HAP-1 (cell line): Measurements from ENCODE around the gene PSMC4.
A peak's percentile ranks its signal among the peaks of the same experiment; 100 is the strongest.
"Not testable (repeated sequence)": the region's sequence is repeated elsewhere in the genome, so short reads cannot be mapped to it uniquely, and the experiment has no call there.

Experiments
- DNase-seq, 2 experiments: peaks; one replicate each; pipeline ENCODE4 v3.0.0-alpha.2; 2016 to 2020; ENCODE audit warnings: low spot score in 2 of 2
- H3K27me3 ChIP-seq: fragments of 250-450 bp; sonication (Bioruptor Pico); 2 replicates; pipeline ENCODE4 v1.5.1; 2020; ENCODE audit warnings: low read depth, mild to moderate bottlenecking, moderate library complexity
- H3K36me3 ChIP-seq: fragments of 250-450 bp; sonication (Bioruptor Pico); replicated peaks from 2 replicates; pipeline ENCODE4 v1.5.1; 2020; ENCODE audit warnings: mild to moderate bottlenecking
- H3K4me1 ChIP-seq: fragments of 250-450 bp; sonication (Bioruptor Pico); 2 replicates; pipeline ENCODE4 v1.5.1; 2020; ENCODE audit warnings: mild to moderate bottlenecking
- H3K4me3 ChIP-seq: fragments of 250-450 bp; sonication (Bioruptor Pico); 2 replicates; pipeline ENCODE4 v1.5.1; 2020; ENCODE audit warnings: mild to moderate bottlenecking, moderate library complexity
- H3K9me3 ChIP-seq: fragments of 250-450 bp; sonication (Bioruptor Pico); 2 replicates; pipeline ENCODE4 v1.5.1; 2020; ENCODE audit warnings: mild to moderate bottlenecking, moderate library complexity
- in situ Hi-C: fragments of 300-500 bp; cut with MboI; formaldehyde crosslinking; loops from 3 replicates; pipeline ENCODE4 v1.14.3; 2020; ENCODE audit warnings: low sequenced_read_pairs, inconsistent platforms, mixed read lengths

The PSMC4 gene

DNA sequence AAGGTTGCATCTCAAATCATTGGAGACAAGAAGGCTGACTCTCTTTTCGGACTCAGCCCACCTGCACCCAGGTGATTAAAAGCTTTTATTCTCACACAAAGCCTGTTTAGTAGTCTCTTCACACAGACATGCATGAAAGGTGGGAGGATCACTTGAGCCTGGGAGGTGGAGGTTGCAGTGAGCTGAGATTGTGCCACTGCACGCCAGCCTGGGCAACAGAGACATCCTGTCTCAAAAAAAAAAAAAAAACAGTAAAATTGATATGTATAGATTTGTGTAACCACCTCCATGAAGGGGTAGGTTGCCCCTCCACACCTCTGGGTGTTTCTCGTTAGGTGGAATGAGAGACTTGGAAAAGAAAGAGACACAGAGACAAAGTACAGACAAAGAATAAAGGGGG lies 12.0 kb upstream of the PSMC4 start:
- peaks cover 21% of the 10 kb centered on the region for H3K4me1 ChIP-seq

DNA sequence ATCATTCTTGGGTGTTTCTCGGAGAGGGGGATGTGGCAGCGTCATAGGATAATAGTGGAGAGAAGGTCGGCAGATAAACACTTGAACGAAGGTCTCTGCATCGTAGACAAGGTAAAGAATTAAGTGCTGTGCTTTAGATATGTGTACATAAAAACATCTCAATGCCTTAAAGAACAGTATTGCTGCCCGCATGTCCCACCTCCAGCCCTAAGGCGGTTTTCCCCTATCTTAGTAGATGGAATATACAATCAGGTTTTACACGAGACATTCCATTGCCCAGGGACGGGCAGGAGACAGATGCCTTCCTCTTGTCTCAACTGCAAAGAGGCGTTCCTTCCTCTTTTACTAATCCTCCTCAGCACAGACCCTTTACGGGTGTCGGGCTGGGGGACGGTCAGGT lies 11.6 kb upstream of the PSMC4 start:
- DNase-seq, H3K27me3 ChIP-seq, H3K36me3 ChIP-seq, in situ Hi-C loops, H3K4me3 ChIP-seq, H3K9me3 ChIP-seq: not testable (repeated sequence)
- peaks cover 21% of the 10 kb centered on the region for H3K4me1 ChIP-seq

More for the DNA sequence above, 12.0 kb upstream of the PSMC4 start:
- H3K36me3 ChIP-seq, H3K27me3 ChIP-seq, H3K9me3 ChIP-seq, in situ Hi-C loops, DNase-seq, H3K4me3 ChIP-seq: not testable (repeated sequence)

DNA sequence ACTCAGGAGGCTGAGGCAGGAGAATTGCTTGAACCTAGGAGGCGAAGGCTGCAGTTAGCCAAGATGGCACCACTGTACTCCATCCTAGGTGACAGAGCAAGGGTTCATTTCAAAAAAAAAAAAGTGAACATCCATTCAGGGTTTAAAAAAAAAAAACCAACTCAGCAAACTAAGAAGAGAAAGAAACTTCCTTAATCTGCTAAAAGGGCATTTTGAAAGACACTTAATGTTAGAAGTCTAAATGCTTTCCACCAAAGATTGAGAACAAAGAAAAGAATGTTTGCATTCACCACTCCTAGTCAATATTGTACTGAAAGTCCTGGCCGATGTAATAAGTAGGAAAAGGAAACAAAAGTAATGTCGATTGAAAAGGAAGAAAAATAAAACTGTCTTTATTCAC lies 7.1 kb upstream of the PSMC4 start:
- Histone ChIP-seq H3K4me1 (peaks cover 21% of the 10 kb centered on the region), H3K27me3 (no peaks in the 10 kb centered on the region), H3K4me3 (no peak overlapping the region), H3K9me3 (no peaks in the 10 kb centered on the region), H3K36me3 (no peaks in the 10 kb centered on the region)
- in situ Hi-C loops = no loop called here
- DNase-seq = peak in 1 of 2 experiments; percentile 55

DNA sequence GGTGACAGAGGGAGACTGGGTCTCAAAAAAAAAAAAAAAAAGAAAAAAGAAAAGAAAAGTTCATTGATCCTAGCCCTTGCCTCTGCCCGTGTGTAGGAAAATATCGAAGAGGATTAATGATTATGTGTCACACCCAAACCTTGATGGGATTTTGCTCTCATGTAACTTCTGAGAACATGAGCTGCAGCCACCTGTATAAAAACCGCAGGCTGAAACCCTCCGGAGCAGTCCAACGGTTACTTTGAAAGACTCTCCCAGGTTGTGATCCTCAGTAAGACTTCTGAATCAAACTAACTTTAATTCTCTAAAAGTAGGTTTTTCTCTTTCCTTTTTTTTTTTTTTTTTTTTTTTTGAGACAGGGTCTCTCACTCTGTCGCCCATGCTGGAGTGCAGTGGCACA lies 4.3 kb upstream of the PSMC4 start:
- Histone ChIP-seq H3K36me3 (peaks cover 5% of the 10 kb centered on the region; the same call in 1 of the 2 replicates), H3K4me3 (no peak overlapping the region), H3K9me3 (no peaks in the 10 kb centered on the region), H3K4me1 (peaks cover 8% of the 10 kb centered on the region), H3K27me3 (no peaks in the 10 kb centered on the region)
- in situ Hi-C loops = no loop called here
- DNase-seq = no peak

DNA sequence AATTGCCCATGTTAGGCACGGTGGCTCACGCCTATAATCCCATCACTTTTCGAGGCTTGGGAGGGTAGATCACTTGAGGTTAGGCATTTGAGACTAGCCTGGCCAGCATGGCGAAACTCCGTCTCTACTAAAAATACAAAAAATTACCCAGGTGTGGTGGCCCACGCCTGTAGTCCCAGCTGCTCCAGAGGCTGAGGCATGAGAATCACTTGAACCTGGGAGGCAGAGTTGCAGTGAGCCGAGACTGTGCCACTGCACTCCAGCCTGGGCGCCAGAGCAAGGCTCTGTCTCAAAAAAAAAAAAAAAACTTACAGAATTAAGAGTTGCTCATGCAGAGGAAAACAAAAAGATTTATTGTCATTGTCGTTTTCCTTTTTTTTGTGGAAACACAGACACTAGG lies 3.4 kb upstream of the PSMC4 start:
- H3K4me3 ChIP-seq = no peak overlapping the region
- H3K9me3 ChIP-seq = no peaks in the 10 kb centered on the region
- in situ Hi-C loops = no loop called here
- DNase-seq = no peak
- no peaks in the 10 kb centered on the region for H3K27me3 ChIP-seq
- peaks cover 12% of the 10 kb centered on the region for H3K4me1 ChIP-seq
- peaks cover 11% of the 10 kb centered on the region for H3K36me3 ChIP-seq

DNA sequence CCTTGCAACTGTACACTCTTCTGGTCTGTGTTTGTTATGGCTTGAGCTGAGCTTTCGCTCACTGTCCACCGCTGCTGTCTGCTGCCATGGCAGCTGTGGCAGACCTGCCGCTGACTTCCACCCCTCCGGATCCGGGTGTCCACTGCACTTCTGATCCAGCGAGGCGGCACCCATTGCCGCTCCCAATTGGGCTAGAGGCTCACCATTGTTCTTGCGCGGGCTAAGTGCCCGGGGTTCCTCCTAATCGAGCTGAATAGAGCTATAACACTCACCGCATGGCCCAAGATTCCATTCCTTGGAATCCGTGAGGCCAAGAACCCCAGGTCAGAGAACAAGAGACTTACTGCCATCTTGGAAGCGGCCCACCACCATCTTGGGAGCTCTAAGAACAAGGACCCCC lies 2.2 kb upstream of the PSMC4 start:
- Histone ChIP-seq H3K4me1 (peaks cover 8% of the 10 kb centered on the region), H3K27me3 (no peaks in the 10 kb centered on the region), H3K36me3 (peaks cover 22% of the 10 kb centered on the region), H3K9me3 (no peaks in the 10 kb centered on the region), H3K4me3 (no peak overlapping the region)
- in situ Hi-C loops = no loop called here
- no peak for DNase-seq

DNA sequence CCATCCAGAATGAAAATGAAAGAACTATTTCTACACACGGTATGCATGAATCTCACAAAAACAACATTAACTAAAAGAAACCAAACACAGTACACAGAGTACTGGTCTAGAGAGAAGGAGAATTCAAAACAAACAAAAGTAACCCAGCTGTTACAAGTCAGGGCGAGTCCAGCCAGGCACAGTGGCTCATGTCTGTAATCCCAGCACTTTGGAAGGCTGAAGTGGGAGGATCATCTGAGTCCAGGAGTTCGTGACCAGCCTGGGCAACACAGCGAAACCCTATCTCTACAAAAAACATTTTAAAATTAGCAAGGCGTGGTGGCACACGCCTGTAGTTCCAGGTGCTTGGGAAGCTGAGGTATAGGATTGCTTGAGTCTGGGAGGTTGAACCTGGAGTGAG lies 1.7 kb upstream of the PSMC4 start:
- H3K27me3 ChIP-seq = no peaks in the 10 kb centered on the region
- H3K4me3 ChIP-seq = no peak overlapping the region
- in situ Hi-C loops = no loop called here
- peaks cover 26% of the 10 kb centered on the region for H3K36me3 ChIP-seq
- no peaks in the 10 kb centered on the region for H3K9me3 ChIP-seq
- peaks cover 8% of the 10 kb centered on the region for H3K4me1 ChIP-seq
- DNase-seq = no peak

DNA sequence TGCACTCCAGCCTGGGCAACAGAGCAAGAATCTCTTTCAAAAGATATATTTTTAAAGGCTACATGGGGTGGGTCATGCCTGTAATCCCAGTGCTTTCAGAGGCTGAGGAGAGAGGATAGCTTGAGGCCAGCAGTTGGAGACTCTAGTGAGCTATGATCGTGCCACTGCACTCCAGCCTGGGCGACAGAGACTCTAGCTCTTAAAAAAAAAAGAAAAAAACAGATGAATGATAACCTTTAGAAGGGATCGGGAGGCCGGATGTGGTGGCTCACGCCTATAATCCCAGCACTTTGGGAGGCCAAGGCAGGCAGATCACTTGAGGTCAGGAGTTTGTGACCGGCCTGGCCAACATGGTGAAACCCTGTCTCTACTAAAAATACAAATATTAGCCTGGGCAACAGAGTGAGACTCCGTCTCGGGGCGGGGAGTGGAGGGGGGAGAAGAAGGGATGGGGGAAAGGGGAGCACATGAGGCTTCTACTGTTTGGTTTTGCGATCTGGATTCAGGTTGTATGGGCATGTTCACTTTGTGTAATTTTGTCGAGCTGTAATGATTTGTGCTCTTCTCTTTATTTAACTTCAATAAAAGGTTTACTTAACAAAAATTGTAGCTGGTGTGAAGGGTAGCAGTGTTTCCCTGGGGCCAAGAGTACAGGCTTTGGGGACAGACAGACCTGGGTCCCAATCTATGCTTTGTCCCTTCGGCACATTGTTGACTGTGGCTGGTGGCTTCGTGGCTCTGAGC lies 1.1 kb upstream of the PSMC4 start:
- peaks cover 32% of the 10 kb centered on the region for H3K36me3 ChIP-seq
- H3K4me1 ChIP-seq = peaks cover 8% of the 10 kb centered on the region
- no peaks in the 10 kb centered on the region for H3K9me3 ChIP-seq
- H3K27me3 ChIP-seq = no peaks in the 10 kb centered on the region
- DNase-seq = no peak
- in situ Hi-C loops = no loop called here
- H3K4me3 ChIP-seq = peak overlapping the region; percentile 83

DNA sequence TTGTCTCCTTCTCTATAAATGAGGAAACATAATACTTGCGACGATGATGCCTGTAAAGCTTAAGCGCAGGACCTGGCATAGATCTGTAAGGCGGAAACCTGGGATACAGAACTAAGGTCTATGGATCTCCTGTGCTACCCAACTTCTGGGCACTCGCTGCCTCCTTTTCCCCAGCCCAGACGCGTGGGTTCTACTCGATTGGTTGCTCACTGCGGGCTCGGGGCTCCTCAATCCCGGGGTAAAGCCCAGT lies 615 bp upstream of the PSMC4 start:
- Histone ChIP-seq H3K4me3 (peak overlapping the region; percentile 83), H3K4me1 (peaks cover 8% of the 10 kb centered on the region), H3K36me3 (peaks cover 37% of the 10 kb centered on the region), H3K9me3 (no peaks in the 10 kb centered on the region), H3K27me3 (no peaks in the 10 kb centered on the region)
- DNase-seq = peak in 1 of 2 experiments; percentile 33
- in situ Hi-C loops = no loop called here

DNA sequence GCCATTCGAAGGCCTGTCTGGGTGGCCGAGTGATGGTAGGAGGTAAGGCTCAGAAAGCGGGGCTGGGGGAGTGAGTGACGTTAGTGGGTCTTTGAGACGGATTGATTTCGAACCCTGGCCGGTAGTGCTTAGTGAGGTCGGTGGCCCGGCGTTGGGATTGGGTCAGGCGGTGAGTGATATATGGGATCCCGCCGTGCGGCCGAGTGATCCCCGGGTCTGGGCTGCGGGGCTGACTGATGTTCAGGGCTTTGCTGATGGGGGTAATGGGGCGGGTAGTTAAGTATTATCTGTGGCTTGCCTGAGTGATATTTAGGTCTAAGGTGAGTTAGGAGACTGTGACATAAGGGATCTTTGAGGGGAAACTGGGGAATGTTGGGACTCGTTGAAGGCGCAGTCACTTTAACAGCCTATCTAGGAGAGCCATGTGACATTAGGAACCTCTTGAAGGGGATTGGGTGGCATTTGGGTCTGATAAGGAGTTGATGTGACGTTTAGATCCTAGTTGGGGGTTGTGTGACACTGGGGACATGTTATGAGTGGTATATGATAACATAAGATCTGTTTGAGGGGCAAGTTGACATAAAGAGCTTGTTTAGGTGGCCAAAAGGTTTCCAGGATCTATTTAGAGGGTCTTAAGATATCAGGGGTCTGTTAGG lies 543 bp downstream of the PSMC4 start:
- H3K4me1 ChIP-seq = peaks cover 8% of the 10 kb centered on the region
- in situ Hi-C loops = no loop called here
- DNase-seq = no peak

DNA sequence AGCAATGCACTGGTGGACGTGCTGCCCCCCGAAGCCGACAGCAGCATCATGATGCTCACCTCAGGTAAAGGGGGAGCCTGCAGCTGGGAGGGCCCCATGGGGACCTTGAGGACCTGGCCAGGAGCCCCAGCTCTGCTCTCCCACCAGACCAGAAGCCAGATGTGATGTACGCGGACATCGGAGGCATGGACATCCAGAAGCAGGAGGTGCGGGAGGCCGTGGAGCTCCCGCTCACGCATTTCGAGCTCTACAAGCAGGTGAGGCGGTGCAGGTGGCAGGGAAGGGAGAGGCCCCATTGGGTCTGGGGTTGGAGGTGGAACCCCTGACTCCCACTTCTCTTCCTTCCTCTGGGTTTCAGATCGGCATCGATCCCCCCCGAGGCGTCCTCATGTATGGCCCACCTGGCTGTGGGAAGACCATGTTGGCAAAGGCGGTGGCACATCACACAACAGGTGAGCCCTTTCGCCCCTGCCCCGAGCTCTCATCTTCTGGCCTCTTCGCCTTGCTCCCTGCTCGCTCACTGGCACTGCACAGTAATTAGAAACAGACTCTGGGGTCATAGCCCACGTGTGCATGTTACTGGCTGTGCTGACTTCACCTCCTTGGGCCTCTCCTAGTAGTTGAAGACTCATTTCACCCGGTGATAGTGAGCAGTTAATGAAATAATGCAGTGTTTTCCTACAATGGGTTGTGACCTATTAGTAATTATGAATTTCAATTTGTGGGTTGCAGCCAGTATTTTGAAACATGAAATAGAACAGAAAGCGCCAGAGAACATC lies 3.6 kb downstream of the PSMC4 start:
- no peaks in the 10 kb centered on the region for H3K27me3 ChIP-seq
- H3K9me3 ChIP-seq = no peaks in the 10 kb centered on the region
- H3K4me1 ChIP-seq = peaks cover 8% of the 10 kb centered on the region
- in situ Hi-C loops = no loop called here
- H3K4me3 ChIP-seq = no peak overlapping the region
- no peak for DNase-seq
- H3K36me3 ChIP-seq = peaks cover 67% of the 10 kb centered on the region

More for the DNA sequence above, 543 bp downstream of the PSMC4 start:
- peaks cover 43% of the 10 kb centered on the region for H3K36me3 ChIP-seq
- peak overlapping the region; percentile 83 for H3K4me3 ChIP-seq
- H3K27me3 ChIP-seq = no peaks in the 10 kb centered on the region
- no peaks in the 10 kb centered on the region for H3K9me3 ChIP-seq

DNA sequence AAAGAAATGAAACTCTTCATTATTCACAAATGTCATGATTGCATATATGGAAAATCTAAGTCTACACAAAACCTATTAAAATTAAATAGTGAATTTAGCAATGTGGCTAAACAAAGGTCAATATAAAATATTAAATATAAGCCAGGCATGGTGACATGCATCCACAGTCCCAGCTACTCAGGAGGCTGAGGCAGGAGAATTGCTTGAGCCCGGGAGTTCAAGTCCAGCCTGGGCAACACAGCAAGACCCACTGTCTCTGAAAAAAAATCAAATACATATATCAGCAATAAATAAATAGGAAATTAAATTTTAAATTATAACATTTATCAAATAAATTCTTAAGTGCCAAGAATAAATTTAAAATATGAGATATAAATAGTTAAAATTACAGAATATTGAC lies 11.9 kb downstream of the PSMC4 start:
- Histone ChIP-seq H3K36me3 (peaks cover 54% of the 10 kb centered on the region), H3K4me1 (no peaks in the 10 kb centered on the region), H3K4me3 (no peak overlapping the region), H3K27me3 (no peaks in the 10 kb centered on the region), H3K9me3 (peaks cover 6% of the 10 kb centered on the region)
- DNase-seq = no peak
- in situ Hi-C loops = no loop called here

DNA sequence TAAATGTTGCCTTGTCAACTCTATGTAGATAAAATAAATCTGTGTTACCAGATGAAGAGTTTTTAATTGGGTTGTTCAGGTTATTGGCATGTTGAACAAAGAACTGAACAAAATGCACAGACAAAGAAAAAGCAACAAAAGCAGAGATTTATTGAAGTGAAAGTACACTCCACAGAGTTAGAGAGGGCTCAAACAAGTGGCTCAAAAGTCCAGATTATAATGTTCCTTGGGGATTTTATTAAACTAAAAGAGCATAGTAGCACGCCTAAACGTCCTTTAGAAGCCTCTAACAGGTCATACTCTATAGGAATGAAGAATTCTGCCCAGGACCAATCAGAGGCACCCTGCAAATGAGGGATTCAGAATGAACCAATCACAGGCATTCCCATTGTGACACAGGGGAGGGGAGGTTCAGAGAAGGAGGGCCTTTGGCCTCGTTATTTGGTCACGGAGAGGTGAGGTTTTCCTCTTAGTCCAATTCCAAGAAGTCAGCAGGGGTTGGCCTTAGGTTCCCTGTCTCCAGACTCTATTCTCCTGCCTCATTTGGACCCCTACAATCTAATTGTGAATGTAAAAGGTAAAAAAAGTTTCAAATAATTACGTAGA lies 12.8 kb downstream of the PSMC4 start:
- Histone ChIP-seq H3K36me3 (peaks cover 47% of the 10 kb centered on the region), H3K4me1 (no peaks in the 10 kb centered on the region), H3K9me3 (peaks cover 6% of the 10 kb centered on the region), H3K27me3 (no peaks in the 10 kb centered on the region), H3K4me3 (no peak overlapping the region)
- in situ Hi-C loops = no loop called here
- DNase-seq = no peak

DNA sequence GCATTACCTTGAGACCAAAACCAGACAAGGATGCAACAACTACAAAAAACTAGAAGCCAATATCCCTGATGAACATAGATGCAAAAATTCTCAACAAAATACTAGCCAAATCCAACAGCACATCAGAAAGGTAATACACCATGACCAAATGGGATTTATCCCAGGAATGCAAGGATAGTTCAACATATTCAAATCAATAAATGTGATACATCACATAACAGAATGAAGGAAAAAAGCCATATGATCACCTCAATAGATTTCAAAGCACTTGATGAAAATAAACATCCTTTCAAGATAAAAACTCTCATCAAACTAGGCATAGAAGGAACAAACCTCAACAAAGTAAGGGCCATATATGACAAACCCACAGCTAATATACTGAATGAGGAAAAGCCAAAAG lies 15.7 kb downstream of the PSMC4 start:
- Histone ChIP-seq H3K36me3 (peaks cover 20% of the 10 kb centered on the region), H3K9me3 (peaks cover 6% of the 10 kb centered on the region)
- in situ Hi-C loops = no loop called here

More for the DNA sequence above, 15.7 kb downstream of the PSMC4 start:
- H3K4me3 ChIP-seq = no peak overlapping the region
- no peak for DNase-seq
- H3K27me3 ChIP-seq = no peaks in the 10 kb centered on the region
- no peaks in the 10 kb centered on the region for H3K4me1 ChIP-seq
